Adrenal gland (tissue), 12 donors: ENCODE results near the gene KAZN. TPM values are rescaled to one million over a fixed set of nuclear protein-coding genes. Genes with fewer than 3 reads are reported as not detected.

Experiments used
- DNase-seq, 7 donors: peaks; one replicate each; pipeline ENCODE4 v3.0.0-alpha.2; 2019 to 2020
- H3K27ac ChIP-seq, 5 donors: fragments of 200-600 bp; sonication (generic) in 4 of 5; 1 replicate in 3 of 5; 2 replicates in 2 of 5; pipeline versions ENCODE4 v1.5.1 to v1.8.0; 2016 to 2020; ENCODE audit warnings: mild to moderate bottlenecking in 1 of 5
- H3K27me3 ChIP-seq: fragments of 200-600 bp; 2 replicates; pipeline ENCODE4 v1.8.0; 2021
- H3K36me3 ChIP-seq, 2 donors: fragments of 200-600 bp; replicated peaks in 1 of 2; 1 replicate in 1 of 2; 2 replicates in 1 of 2; pipeline versions ENCODE4 v1.5.1 to v1.8.0; 2018 to 2022
- H3K4me1 ChIP-seq, 2 donors: fragments of 200-600 bp; replicated peaks in 1 of 2; 1 replicate in 1 of 2; 2 replicates in 1 of 2; pipeline versions ENCODE4 v1.5.1 to v1.8.0; 2018 to 2021
- H3K4me3 ChIP-seq, 4 donors: fragments of 200-600 bp; sonication (generic) in 3 of 4; one replicate each; pipeline ENCODE4 v1.5.1; 2016 to 2018
- H3K9me3 ChIP-seq, 3 donors: fragments of 200-600 bp; sonication (generic) in 1 of 3; replicated peaks in 1 of 3; 1 replicate in 2 of 3; 2 replicates in 1 of 3; pipeline versions ENCODE4 v1.5.1 to v1.8.0; 2016 to 2021
- POLR2A ChIP-seq, 2 donors: fragments of 450-650 bp; IDR thresholded peaks; one replicate each; pipeline ENCODE4 v1.6.1; 2017; ENCODE audit warnings: antibody characterized with exemption in 2 of 2, mild to moderate bottlenecking in 2 of 2, moderate library complexity in 1 of 2
- WGBS, 4 donors: extraction: QIAGEN DNeasy Blood & Tissue Kit in 2 of 4; methylation state at CpG; one replicate each; pipeline versions ENCODE4 v1.1.5 to v1.1.7; 2013 to 2017; 5-methylcytosine and 5-hydroxymethylcytosine counted together
- intact Hi-C, 2 donors: fragments of 100-400 bp; cut with DNase I; formaldehyde crosslinking; loops; one replicate each; pipeline versions ENCODE4 v1.14.1 to v1.15.0; 2022 to 2023
- polyA plus RNA-seq, 3 donors: library from polyadenylated mRNA; stranded (reverse); fragments of 200-250 nt in 2 of 3; fragments of 350-450 nt in 1 of 3; fragmentation: Illumina TruSeq in 1 of 3; extraction: RNeasy Lipid Tissue Mini Kit (QIAGEN cat#74804) in 1 of 3; gene quantifications; one replicate each; pipeline ENCODE4 v1.2.3, GENCODE V29; 2013 to 2014
- total RNA-seq, 9 donors: library from RNA; depleted of rRNA in 4 of 9; stranded (reverse); fragments of >200 nt in 4 of 9; fragments of 120-200 nt in 1 of 9; fragmentation: NEBNext Ultra II Directional in 1 of 9; extraction: Animal tissue kit (Norgen Biotek cat#: 25700) in 1 of 9; gene quantifications; one replicate each; pipeline versions ENCODE4 v1.1.0 to v1.2.4, GENCODE V29; 2013 to 2023
- TF ChIP-seq, protein P1 (sequence below), 6 experiments: fragments of 450-650 bp in 4 of 6; fragments of 200-600 bp in 2 of 6; sonication (generic) in 1 of 6; IDR thresholded peaks; 1 replicate in 5 of 6; 2 replicates in 1 of 6; pipeline versions ENCODE4 v1.5.1 to v1.8.0; 2016 to 2021; ENCODE audit warnings: antibody characterized with exemption in 6 of 6, mild to moderate bottlenecking in 2 of 6, moderate library complexity in 1 of 6
- donor health status: healthy with polysubstance abuse.
- donor health status: Bipolar disorder and iron deficiency.
- donor health status: DM: yes; HTN: yes; CAD: no.
- donor health status: DM: no; HTN: no; CAD: no.
- donor health status: DM: no; HTN: no; CAD: no.
- donor health status: DM: yes; HTN: yes; CAD: no.

KAZN gene
- total and polyA plus RNA-seq, 12 donors: 5.9 to 63.4 (median 29.5) TPM

DNA sequence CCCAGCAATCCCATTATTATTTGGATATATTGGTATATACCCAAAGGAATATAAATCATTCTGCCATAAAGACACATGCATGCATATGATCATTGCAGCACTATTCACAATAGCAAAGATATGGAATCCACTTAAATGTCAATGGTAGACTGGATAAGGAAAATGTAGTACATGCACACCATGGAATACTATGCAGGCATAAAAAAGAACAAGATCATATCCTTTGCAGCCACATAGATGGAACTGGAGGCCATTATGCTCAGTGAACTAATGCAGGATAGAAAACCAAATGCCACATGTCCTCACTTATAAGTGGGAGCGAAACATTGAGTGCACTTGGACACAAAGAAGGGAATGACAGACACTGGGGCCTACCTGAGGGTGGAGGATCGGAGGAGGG is 24.6 kb downstream of the KAZN start:
- intact Hi-C loops: no loop called here
- WGBS, 4 donors: 89 to 96% (median 95%) methylated on average over 2 of the region's 2 CpGs
- no peak for DNase-seq
- Histone ChIP-seq H3K27ac (no peak overlapping the region), H3K4me1 (no peaks in the 10 kb centered on the region), H3K36me3 (no peaks in the 10 kb centered on the region), H3K4me3 (no peak overlapping the region), H3K9me3 (no peaks in the 10 kb centered on the region), H3K27me3 (no peaks in the 10 kb centered on the region)
- no peak for TF ChIP-seq POLR2A (IDR thresholded peaks at IDR 0.05)
- TF ChIP-seq, protein P1, sequence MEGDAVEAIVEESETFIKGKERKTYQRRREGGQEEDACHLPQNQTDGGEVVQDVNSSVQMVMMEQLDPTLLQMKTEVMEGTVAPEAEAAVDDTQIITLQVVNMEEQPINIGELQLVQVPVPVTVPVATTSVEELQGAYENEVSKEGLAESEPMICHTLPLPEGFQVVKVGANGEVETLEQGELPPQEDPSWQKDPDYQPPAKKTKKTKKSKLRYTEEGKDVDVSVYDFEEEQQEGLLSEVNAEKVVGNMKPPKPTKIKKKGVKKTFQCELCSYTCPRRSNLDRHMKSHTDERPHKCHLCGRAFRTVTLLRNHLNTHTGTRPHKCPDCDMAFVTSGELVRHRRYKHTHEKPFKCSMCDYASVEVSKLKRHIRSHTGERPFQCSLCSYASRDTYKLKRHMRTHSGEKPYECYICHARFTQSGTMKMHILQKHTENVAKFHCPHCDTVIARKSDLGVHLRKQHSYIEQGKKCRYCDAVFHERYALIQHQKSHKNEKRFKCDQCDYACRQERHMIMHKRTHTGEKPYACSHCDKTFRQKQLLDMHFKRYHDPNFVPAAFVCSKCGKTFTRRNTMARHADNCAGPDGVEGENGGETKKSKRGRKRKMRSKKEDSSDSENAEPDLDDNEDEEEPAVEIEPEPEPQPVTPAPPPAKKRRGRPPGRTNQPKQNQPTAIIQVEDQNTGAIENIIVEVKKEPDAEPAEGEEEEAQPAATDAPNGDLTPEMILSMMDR (IDR thresholded peaks at IDR 0.05): no peak

DNA sequence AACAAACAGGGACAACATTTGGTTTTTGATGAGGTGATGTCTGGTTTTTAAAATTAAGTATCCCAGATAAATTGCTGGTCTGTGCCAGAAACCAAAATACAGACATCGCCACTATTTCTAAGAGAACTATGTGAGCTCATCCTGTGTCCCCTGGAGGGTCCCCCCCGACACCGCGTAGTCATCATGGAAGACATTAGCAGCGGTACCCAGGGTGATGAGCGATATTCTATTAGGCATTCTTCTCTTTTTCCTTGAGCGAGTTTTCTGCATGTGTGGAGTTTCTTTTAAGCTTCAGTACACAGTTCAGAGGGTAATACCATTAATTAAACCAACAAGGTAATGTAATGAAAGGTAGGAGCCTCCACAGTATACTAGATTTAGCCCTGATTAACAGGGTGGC is 26.5 kb downstream of the KAZN start:
- Histone ChIP-seq H3K4me1 (no peaks in the 10 kb centered on the region), H3K4me3 (no peak overlapping the region), H3K36me3 (no peaks in the 10 kb centered on the region), H3K27ac (no peak overlapping the region), H3K27me3 (no peaks in the 10 kb centered on the region), H3K9me3 (no peaks in the 10 kb centered on the region)
- no peak for DNase-seq
- TF ChIP-seq, protein P1 (IDR thresholded peaks at IDR 0.05): no peak
- TF ChIP-seq POLR2A (IDR thresholded peaks at IDR 0.05): no peak
- WGBS, 4 donors: 89 to 97% (median 92%) methylated on average over 7 of the region's 7 CpGs
- intact Hi-C loops: no loop called here

DNA sequence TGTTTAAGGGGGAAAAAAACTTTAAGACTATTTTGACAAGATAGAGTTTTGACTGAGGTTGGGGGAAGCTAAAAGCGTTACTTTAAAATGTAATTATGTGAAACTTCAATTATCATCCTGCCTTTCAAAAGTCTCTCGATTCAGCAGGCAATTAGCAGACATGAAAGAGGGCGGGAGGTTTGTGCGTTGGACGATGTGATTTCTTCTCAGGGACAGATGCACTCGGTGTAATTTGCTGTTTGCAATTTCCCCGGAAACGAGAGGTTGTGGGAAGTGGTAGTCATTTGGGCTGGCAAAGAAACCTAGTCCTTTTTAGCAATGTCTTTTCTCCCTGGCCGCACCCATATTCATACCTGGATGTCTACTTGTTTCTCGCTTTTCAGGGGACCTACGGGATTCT is 27.1 kb downstream of the KAZN start:
- 82 to 88% (median 87%) methylated on average over 11 of the region's 11 CpGs for WGBS, 4 donors
- H3K4me1 ChIP-seq: no peaks in the 10 kb centered on the region
- H3K36me3 ChIP-seq: no peaks in the 10 kb centered on the region

DNA sequence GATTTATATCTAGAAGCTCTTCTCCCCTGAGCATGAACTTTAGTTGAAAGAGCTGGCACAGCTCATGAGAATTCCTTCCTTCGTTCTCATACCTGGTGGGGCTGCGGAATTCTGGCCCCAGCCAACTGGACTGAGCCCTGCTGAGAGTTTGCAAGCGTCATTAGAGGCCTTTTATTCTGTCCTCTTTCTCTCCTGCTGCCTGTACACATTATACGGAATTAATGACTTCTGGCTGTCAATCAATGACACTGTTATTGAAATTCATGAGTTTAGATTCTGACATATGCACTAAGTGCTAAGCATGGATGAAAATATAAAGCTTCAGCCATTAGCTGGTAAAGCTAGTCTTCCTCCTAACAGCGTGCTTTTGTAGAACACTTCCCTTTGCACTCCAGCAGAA is 27.5 kb downstream of the KAZN start:
- no peak for TF ChIP-seq POLR2A (IDR thresholded peaks at IDR 0.05)
- TF ChIP-seq, protein P1 (IDR thresholded peaks at IDR 0.05): no peak
- Histone ChIP-seq H3K9me3 (no peaks in the 10 kb centered on the region), H3K36me3 (no peaks in the 10 kb centered on the region), H3K4me3 (no peak overlapping the region), H3K27me3 (no peaks in the 10 kb centered on the region), H3K4me1 (no peaks in the 10 kb centered on the region), H3K27ac (no peak overlapping the region)
- intact Hi-C loops: no loop called here
- 81 to 85% (median 82%) methylated on average over 5 of the region's 5 CpGs for whole genome bisulfite sequencing, 4 donors
- no peak for DNase-seq

More for the DNA sequence above, 27.1 kb downstream of the KAZN start:
- TF ChIP-seq POLR2A (IDR thresholded peaks at IDR 0.05): no peak
- Histone ChIP-seq H3K4me3 (no peak overlapping the region), H3K9me3 (no peaks in the 10 kb centered on the region), H3K27me3 (no peaks in the 10 kb centered on the region), H3K27ac (no peak overlapping the region)
- intact Hi-C loops: no loop called here
- no peak for DNase-seq

DNA sequence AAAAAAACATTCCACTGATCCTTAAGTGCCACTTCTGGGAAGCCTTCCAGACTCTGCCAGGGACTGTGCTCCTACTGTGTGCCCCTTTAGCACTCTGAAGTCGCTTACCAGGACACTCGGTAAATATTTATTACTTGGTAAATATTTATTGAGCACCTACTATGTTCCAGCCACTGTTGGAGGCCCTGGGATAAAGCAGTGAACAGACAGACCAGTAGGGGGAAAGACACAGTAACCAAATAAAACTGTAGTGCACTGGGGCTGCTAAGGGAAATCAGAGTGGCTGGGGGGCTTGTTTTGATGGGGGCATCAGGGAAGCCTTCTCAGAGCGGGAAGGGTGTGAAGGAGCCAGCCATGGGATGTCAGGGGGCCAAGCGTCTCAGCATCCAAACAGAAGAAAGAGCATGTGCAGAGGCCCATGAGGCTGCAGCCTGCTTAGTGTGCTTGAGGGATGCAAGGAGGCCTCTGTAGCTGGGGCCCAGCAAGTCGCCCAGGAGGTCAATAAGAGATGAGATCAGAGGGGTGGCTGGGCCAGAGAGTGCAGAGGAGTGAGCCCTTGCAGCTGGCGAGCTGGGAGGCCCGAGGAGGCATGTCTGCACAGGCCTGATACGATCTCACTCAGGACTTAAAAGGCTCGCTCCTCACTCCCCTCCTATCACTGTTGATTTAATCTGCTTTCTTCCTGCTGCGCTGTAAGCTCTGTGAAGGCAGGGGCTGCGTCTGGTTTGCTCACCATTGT is 28.6 kb downstream of the KAZN start:
- intact Hi-C loops: no loop called here
- TF ChIP-seq, protein P1 (IDR thresholded peaks at IDR 0.05): no peak
- TF ChIP-seq POLR2A (IDR thresholded peaks at IDR 0.05): no peak
- Histone ChIP-seq H3K9me3 (no peaks in the 10 kb centered on the region), H3K4me1 (no peaks in the 10 kb centered on the region), H3K4me3 (no peak overlapping the region), H3K27me3 (no peaks in the 10 kb centered on the region), H3K36me3 (no peaks in the 10 kb centered on the region), H3K27ac (peak overlapping the region in 1 of 5 donors; percentile 53)
- DNase-seq: peak in 5 of 7 donors; percentile 13 to 55 (median 32)
- 73 to 79% (median 76%) methylated on average over 7 to 11 of the region's 11 CpGs for WGBS, 4 donors
